Lung (tissue), 12 donors: ENCODE data around the gene CDC42BPB. TPM values are rescaled to one million over a fixed set of nuclear protein-coding genes. Genes with fewer than 3 reads are reported as not detected.

Source experiments
- ATAC-seq: fragments of 200-7000 bp; cut with Tn5 transposase; one replicate; pipeline ENCODE4 v1.9.1; 2020; ENCODE audit warnings: moderate number of reproducible peaks; ENCODE audit not compliant: insufficient read depth, low FRiP score
- DNase-seq, 3 donors: peaks; one replicate each; pipeline ENCODE4 v3.0.0-alpha.2; 2013 to 2017
- H3K27ac ChIP-seq, 2 donors: one replicate each; pipeline ENCODE4 v1.5.1; 2013; ENCODE audit warnings: mild to moderate bottlenecking in 2 of 2, moderate library complexity in 2 of 2, control low read depth in 1 of 2, inconsistent platforms in 1 of 2, low read depth in 1 of 2, low read length in 1 of 2
- H3K27me3 ChIP-seq, 3 donors: one replicate each; pipeline ENCODE4 v1.5.1; 2013; ENCODE audit warnings: low read length in 2 of 3; ENCODE audit not compliant: control insufficient read depth in 3 of 3, insufficient read depth in 3 of 3
- H3K36me3 ChIP-seq, 4 donors: one replicate each; pipeline ENCODE4 v1.5.1; 2013; ENCODE audit warnings: low read length in 4 of 4, mild to moderate bottlenecking in 1 of 4, moderate library complexity in 1 of 4; ENCODE audit not compliant: control insufficient read depth in 4 of 4, insufficient read depth in 4 of 4
- H3K4me1 ChIP-seq, 5 donors: one replicate each; pipeline ENCODE4 v1.5.1; 2013; ENCODE audit warnings: low read length in 5 of 5, mild to moderate bottlenecking in 2 of 5, moderate library complexity in 1 of 5; ENCODE audit not compliant: control insufficient read depth in 5 of 5, insufficient read depth in 5 of 5
- H3K4me3 ChIP-seq: one replicate; pipeline ENCODE4 v1.5.1; 2013; ENCODE audit warnings: mild to moderate bottlenecking, control low read depth, moderate library complexity
- H3K9ac ChIP-seq, 2 donors: one replicate each; pipeline ENCODE4 v1.5.1; 2013; ENCODE audit warnings: low read length in 2 of 2, control low read depth in 1 of 2; ENCODE audit not compliant: insufficient read depth in 1 of 2
- H3K9me3 ChIP-seq, 4 donors: one replicate each; pipeline ENCODE4 v1.5.1; 2013; ENCODE audit warnings: low read length in 3 of 4, mild to moderate bottlenecking in 1 of 4, moderate library complexity in 1 of 4; ENCODE audit not compliant: control insufficient read depth in 4 of 4, insufficient read depth in 3 of 4
- WGBS, 2 donors: extraction: QIAGEN DNeasy Blood & Tissue Kit; methylation state at CpG; one replicate each; pipeline ENCODE4 v1.1.7; 2013; 5-methylcytosine and 5-hydroxymethylcytosine counted together
- polyA plus RNA-seq, 2 donors: library from polyadenylated mRNA; stranded (reverse); fragments of 200-250 nt; gene quantifications; one replicate each; pipeline ENCODE4 v1.2.1, GENCODE V29; 2013
- total RNA-seq, 2 donors: library from RNA; depleted of rRNA in 1 of 2; stranded (reverse); fragments of >200 nt in 1 of 2; gene quantifications; one replicate each; pipeline ENCODE4 v1.2.1, GENCODE V29; 2014 to 2021
- TF ChIP-seq, protein P1 (sequence below): IDR thresholded peaks from 2 replicates; pipeline ENCODE4 v1.5.1; 2012; ENCODE audit warnings: mild to moderate bottlenecking; ENCODE audit errors: control extremely low read depth, extremely low read depth
- donor health status: control.
- donor health status: control.
- donor health status: Bipolar disorder and iron deficiency.
- donor health status: healthy.
- donor health status: DM: yes; HTN: yes; CAD: no.

The CDC42BPB gene
- total and polyA plus RNA-seq, 4 donors, result 39.3 to 97.9 (median 66.6) TPM

DNA sequence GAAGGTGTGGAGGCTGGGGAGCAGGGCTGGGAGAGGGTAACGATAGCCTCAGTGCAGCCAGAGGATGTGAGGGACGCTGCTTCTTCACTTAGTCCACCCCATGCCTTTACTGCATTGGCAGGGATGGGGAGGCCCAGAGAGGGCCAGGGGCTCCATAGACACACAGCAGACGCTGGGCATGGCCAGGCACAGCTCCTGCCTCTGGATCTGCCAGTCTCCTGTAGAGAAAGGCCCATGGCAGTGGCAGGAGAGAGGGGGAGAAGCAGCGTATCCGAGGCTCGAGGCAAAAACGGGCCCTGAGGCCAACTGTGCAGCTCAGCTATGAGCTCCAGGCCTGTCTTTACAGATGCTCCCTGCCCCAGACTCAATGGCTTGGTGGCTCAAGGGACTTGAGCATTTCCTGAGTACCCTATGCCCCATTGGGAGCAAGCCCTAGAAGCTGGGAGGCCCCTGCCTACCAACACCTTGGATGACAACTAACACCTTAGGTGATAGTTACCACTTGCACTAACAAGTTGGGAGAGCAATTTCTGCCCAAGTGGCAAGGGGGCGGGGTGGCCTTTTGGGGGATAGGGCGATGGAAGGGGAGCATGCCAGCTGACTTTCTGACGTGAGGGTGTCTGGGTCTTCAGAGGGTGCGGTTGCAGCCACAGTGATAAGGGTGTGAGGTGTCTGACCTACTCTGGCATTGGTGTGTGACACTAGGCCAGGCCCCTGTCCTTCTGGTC, 21.7 kb upstream of the CDC42BPB start:
- Histone ChIP-seq H3K4me1 (peaks cover 0 to 8% (median 7%) of the 10 kb centered on the region in 5 donors), H3K9ac (no peak overlapping the region), H3K9me3 (peaks cover 0 to 2% (median 0%) of the 10 kb centered on the region in 4 donors), H3K27ac (no peak overlapping the region), H3K27me3 (peaks cover 0 to 20% (median 9%) of the 10 kb centered on the region in 3 donors), H3K36me3 (no peaks in the 10 kb centered on the region), H3K4me3 (no peak overlapping the region)
- TF ChIP-seq, protein P1, sequence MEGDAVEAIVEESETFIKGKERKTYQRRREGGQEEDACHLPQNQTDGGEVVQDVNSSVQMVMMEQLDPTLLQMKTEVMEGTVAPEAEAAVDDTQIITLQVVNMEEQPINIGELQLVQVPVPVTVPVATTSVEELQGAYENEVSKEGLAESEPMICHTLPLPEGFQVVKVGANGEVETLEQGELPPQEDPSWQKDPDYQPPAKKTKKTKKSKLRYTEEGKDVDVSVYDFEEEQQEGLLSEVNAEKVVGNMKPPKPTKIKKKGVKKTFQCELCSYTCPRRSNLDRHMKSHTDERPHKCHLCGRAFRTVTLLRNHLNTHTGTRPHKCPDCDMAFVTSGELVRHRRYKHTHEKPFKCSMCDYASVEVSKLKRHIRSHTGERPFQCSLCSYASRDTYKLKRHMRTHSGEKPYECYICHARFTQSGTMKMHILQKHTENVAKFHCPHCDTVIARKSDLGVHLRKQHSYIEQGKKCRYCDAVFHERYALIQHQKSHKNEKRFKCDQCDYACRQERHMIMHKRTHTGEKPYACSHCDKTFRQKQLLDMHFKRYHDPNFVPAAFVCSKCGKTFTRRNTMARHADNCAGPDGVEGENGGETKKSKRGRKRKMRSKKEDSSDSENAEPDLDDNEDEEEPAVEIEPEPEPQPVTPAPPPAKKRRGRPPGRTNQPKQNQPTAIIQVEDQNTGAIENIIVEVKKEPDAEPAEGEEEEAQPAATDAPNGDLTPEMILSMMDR, result no peak
- ATAC-seq (no peak), DNase-seq (no peak)
- WGBS, 2 donors, result 79 to 91% methylated on average over 11 of the region's 11 CpGs

DNA sequence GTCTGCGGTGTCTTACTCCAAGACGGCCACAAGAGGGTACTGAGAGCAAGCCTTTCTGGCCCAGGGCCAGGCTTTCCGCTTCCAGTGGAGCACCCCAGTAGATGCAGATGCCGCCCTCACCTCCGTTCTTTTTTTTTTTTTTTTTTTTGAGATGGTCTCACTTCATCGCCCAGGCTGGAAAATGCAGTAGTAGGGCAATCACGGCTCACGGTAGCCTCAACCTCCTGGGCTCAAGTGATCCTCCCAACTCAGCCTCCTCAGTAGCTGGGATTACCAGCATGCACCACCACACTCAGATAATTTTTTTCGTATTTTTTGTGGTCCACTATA, 21.0 kb upstream of the CDC42BPB start:
- Histone ChIP-seq H3K27ac (no peak overlapping the region), H3K9me3 (peaks cover 0 to 2% (median 0%) of the 10 kb centered on the region in 4 donors), H3K27me3 (peaks cover 0 to 20% (median 9%) of the 10 kb centered on the region in 3 donors), H3K4me1 (peaks cover 0 to 9% (median 7%) of the 10 kb centered on the region in 5 donors), H3K9ac (no peak overlapping the region), H3K4me3 (no peak overlapping the region), H3K36me3 (no peaks in the 10 kb centered on the region)
- TF ChIP-seq, protein P1, result peak; percentile 78
- WGBS, 2 donors, result 10 to 13% methylated on average over 8 to 9 of the region's 9 CpGs
- DNase-seq, result peak; percentile 82 to 88 (median 84)
- peak; percentile 48 for ATAC-seq

DNA sequence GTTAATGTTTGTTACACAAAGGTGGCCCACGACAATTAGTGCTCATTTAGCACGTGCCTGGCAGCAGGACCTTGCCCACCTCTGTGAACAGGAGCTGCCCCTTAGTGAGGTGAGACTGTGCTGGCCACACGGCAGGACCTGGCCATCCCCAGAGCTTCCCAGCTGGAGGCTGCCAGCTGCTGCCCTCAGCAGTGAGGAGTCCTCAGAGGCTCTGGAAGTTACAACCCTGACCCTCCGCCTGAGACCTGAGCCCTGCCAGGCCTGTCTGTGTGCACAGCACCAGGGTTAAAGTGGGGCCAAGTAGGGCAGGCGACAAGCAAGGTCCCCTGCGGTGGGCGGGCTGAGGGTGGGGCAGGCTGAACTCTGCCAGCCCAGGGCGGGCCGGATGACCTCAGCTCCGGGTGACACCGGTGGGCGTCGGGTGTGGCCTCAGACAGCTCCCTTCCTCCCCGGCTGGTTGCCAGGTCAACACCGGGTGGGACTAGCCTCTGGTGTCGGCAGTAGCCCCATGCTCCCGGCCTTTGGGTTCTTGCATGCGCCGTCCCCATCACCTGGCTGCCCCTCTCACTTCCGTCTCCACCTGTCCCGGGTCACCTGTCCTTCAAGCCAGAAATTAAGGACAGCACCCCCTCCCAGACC, 17.5 kb upstream of the CDC42BPB start:
- TF ChIP-seq, protein P1, result no peak
- Histone ChIP-seq H3K36me3 (no peaks in the 10 kb centered on the region), H3K27ac (peak overlapping the region; percentile 81), H3K9ac (no peak overlapping the region), H3K27me3 (no peaks in the 10 kb centered on the region), H3K4me1 (peaks cover 0 to 14% (median 7%) of the 10 kb centered on the region in 5 donors), H3K4me3 (peak overlapping the region; percentile 6), H3K9me3 (no peaks in the 10 kb centered on the region)
- ATAC-seq (peak; percentile 28), DNase-seq (peak in 2 of 3 donors; percentile 37 to 45)
- 15 to 29% methylated on average over 20 to 21 of the region's 21 CpGs for WGBS, 2 donors
